ENCODE results near the gene RTN4RL1. TPM values are rescaled to one million over a fixed set of nuclear protein-coding genes. Genes with fewer than 3 reads are reported as not detected.

Gene RTN4RL1
- total RNA-seq, 1 donor from 2014 or later = 11.5 TPM

DNA sequence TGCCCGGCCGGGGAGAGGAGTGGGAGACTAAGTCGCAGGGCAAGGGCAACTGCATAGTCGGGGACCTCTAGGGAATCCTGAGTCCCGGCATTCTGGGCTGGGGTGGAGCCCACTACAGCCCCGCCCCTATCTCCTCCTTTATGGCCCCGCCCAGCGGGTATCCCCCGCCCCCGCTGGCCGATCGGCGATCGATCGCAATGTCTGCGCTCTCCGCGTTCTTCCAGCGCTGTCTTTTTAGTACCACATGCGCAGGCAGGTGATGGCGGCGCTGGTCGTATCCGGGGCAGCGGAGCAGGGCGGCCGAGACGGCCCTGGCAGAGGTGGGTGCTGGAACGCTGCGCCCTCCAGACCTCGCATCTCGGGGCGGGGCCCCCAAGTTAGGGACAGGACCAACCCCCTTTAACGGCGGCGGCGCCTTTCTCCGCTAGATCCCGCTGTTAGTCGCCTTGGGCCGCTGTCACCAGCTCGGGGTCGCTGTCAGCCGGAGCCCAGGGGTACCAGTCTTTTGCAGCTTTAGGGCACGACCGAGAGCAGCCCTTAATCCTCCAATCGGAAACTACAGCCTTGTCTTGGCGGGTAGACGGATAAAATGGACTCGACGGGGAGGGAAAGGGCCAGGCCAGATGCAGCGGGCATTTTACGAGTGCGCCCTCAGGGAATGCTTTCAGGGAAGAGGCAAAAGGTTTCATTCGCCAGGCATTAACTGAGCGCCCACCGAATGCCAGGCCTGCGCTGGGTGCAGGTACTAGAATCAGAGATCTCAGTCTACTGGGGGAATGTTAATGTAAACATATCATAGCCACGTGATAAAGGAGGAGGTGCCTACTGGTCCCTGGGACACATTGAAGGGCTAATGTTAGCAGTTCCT lies 5.0 kb upstream of the RTN4RL1 start, which contains the start of gene DPH1:
Gene DPH1, plus strand, starts transcription at position 243 of the 868 bp plus-strand sequence. Its CDS starts 17 bp downstream, at position 260.
- TF ChIP-seq, protein P1, sequence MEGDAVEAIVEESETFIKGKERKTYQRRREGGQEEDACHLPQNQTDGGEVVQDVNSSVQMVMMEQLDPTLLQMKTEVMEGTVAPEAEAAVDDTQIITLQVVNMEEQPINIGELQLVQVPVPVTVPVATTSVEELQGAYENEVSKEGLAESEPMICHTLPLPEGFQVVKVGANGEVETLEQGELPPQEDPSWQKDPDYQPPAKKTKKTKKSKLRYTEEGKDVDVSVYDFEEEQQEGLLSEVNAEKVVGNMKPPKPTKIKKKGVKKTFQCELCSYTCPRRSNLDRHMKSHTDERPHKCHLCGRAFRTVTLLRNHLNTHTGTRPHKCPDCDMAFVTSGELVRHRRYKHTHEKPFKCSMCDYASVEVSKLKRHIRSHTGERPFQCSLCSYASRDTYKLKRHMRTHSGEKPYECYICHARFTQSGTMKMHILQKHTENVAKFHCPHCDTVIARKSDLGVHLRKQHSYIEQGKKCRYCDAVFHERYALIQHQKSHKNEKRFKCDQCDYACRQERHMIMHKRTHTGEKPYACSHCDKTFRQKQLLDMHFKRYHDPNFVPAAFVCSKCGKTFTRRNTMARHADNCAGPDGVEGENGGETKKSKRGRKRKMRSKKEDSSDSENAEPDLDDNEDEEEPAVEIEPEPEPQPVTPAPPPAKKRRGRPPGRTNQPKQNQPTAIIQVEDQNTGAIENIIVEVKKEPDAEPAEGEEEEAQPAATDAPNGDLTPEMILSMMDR (IDR thresholded peaks at IDR 0.05) = no peak
- Histone ChIP-seq H3K4me3 (peak within 1 kb of the TSS; percentile 95 to 99), H3K9me3 (no peaks in the 10 kb centered on the region), H3K27me3 (no peaks in the 10 kb centered on the region), H3K27ac (peak within 1 kb of the TSS in 1 of 2 donors; percentile 60), H3K4me1 (peaks cover 7 to 20% of the 10 kb centered on the region in 2 donors), H3K36me3 (peaks cover 0 to 10% of the 10 kb centered on the region in 2 donors)
- DNase-seq (ENCODE audit: low spot score in 2 of 2) = peak in 1 of 2 donors; percentile 90
- intact Hi-C loops (cut with DNase I) = loop anchor here (1.0 to 5.0 kb wide), 2 partner anchors 43 to 121 kb away; no protein-coding TSS in a partner anchor

GRCh38 chr17:2028737-2029136 lies 3.6 kb upstream of the RTN4RL1 start:
- no peak overlapping the region for H3K27ac ChIP-seq
- intact Hi-C loops (cut with DNase I) = loop anchor here (5.0 kb wide), 1 partner anchor 41 kb away; no protein-coding TSS in a partner anchor
- H3K4me1 ChIP-seq = peaks cover 7 to 32% of the 10 kb centered on the region in 2 donors
- H3K36me3 ChIP-seq = peaks cover 0 to 5% of the 10 kb centered on the region in 2 donors
- H3K27me3 ChIP-seq = no peaks in the 10 kb centered on the region
- DNase-seq (ENCODE audit: low spot score in 2 of 2) = no peak
- H3K4me3 ChIP-seq = no peak overlapping the region
- TF ChIP-seq, protein P1 (IDR thresholded peaks at IDR 0.05) = no peak
- no peaks in the 10 kb centered on the region for H3K9me3 ChIP-seq

DNA sequence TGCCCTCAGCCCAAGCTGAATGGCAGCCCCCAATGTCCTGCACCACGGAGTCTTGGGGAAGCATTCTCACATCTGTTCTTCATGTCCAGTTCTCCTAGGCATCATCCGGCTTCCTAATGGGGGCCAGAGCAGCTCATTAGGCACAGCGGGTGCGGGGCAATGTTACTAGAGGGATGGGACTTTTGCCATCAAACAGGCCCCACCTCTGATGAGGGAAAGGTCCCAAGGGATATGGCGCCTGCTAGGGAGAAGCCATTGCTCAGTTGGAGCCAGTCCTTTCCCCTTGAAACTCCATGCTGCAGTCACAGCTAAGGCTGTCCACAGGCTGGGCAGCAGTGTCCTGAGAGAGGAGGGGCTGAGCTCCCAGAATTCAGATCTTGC lies 3.1 kb upstream of the RTN4RL1 start:
- H3K4me1 ChIP-seq = peaks cover 7 to 32% of the 10 kb centered on the region in 2 donors
- no peaks in the 10 kb centered on the region for H3K9me3 ChIP-seq
- no peak for DNase-seq (ENCODE audit: low spot score in 2 of 2)
- H3K27me3 ChIP-seq = no peaks in the 10 kb centered on the region
- TF ChIP-seq, protein P1 (IDR thresholded peaks at IDR 0.05) = no peak
- H3K36me3 ChIP-seq = no peaks in the 10 kb centered on the region
- no peak overlapping the region for H3K4me3 ChIP-seq
- intact Hi-C loops (cut with DNase I) = loop anchor here (5.0 kb wide), 1 partner anchor 41 kb away; no protein-coding TSS in a partner anchor
- no peak overlapping the region for H3K27ac ChIP-seq

DNA sequence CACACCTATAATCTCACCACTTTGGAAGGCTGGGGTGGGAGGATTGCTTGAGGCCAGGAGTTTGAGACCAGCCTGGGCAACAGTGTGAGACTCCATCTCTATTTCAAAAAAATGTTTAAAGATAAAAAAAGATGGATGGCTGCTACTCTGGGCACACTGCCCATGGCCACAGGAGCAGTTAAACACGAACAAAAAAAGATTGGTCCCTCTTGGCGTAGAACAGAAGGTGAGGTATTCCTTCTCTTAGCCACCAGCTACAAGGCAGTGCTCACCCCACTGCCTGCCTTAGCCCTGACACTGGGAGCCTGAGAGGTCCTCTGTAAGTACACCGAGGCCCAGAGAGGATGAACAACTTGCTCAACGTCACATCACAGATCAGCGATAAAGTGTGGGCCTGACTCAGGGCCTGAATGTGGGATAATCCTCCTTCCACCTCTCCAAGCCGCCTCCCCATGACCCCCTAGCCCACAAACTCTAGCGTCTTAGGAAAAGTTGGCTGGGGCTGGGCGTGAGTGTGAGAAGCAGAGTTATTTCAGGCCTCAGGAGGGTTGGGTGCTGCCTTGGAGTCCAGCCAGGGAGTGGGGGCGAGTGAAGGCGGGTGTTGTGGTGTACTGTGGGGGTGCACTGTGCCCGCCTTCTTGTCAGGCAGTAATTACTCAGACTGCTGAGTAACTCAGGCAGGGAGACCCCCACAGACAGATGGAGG lies 2.5 kb upstream of the RTN4RL1 start:
- no peak overlapping the region for H3K4me3 ChIP-seq
- H3K4me1 ChIP-seq = peaks cover 7 to 32% of the 10 kb centered on the region in 2 donors
- no peaks in the 10 kb centered on the region for H3K36me3 ChIP-seq
- no peaks in the 10 kb centered on the region for H3K27me3 ChIP-seq
- DNase-seq (ENCODE audit: low spot score in 2 of 2) = no peak
- intact Hi-C loops (cut with DNase I) = loop anchor here (5.0 kb wide), 1 partner anchor 40 kb away; no protein-coding TSS in a partner anchor
- TF ChIP-seq, protein P1 (IDR thresholded peaks at IDR 0.05) = no peak
- no peaks in the 10 kb centered on the region for H3K9me3 ChIP-seq
- H3K27ac ChIP-seq = no peak overlapping the region

DNA sequence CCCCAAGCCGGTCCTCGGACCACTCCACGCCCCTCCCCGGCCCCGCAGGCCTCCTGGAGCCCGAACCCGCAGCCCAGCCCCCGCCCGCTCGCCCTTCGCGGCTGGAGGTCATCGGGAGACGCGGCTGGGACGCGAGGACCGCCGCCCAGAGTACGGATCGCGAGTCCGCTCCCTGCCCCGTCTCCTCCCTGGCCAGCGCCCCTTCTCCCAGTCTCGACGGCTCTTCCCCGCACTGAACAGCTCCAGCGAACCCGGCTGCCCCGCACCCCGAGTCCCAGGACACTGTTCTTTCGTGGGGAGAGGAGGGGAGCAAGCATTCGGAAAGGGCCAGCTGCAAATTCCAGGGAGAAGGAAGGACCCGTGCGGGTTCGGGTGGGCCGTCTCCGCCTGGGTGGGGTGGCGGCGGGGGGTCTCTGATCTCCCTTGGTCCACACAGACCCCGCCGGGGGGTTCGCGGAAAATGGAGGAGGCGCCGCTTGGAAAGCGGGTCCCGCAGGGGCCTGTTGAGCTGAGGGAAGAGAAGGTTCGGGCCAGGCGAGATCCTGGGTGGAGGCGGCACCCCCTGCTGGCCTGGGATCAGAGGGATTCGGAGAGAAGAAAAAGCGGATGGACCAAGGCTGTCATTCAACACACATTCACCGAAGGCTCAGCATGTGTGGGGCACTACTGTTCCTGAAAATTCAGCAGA lies 632 bp upstream of the RTN4RL1 start:
- H3K27me3 ChIP-seq = no peaks in the 10 kb centered on the region
- H3K4me3 ChIP-seq = peak overlapping the region; percentile 64 to 69
- TF ChIP-seq, protein P1 (IDR thresholded peaks at IDR 0.05) = peak; percentile 48 to 71 (median 61)
- H3K4me1 ChIP-seq = peaks cover 2 to 22% of the 10 kb centered on the region in 2 donors
- intact Hi-C loops (cut with DNase I) = loop anchor here (1.0 to 5.0 kb wide), 2 partner anchors 38 to 117 kb away; no protein-coding TSS in a partner anchor
- H3K27ac ChIP-seq = no peak overlapping the region
- H3K36me3 ChIP-seq = no peaks in the 10 kb centered on the region
- no peaks in the 10 kb centered on the region for H3K9me3 ChIP-seq
- peak in 1 of 2 donors; percentile 73 for DNase-seq (ENCODE audit: low spot score in 2 of 2)

All from ascending aorta (tissue), 2 donors.